KBM-7 (cell line): ENCODE measurements around the gene NAP1L5.
A peak's percentile ranks its signal among the peaks of the same experiment; 100 is the strongest.

Experiments used
- DNase-seq: peaks from one replicate; pipeline ENCODE4 v3.0.0-alpha.2; 2015
- in situ Hi-C: fragments of 300-500 bp; cut with MboI; formaldehyde crosslinking; loops from 2 replicates; pipeline ENCODE4 v1.14.3; 2020; ENCODE audit warnings: low sequenced_read_pairs, low pct_unique_long_range_greater_than_20kb, mixed read lengths

NAP1L5 gene

GRCh38 chr4:88697588-88698329 lies at the start of gene NAP1L5:
NAP1L5 (minus strand) TSS chr4:88697829; CDS start chr4:88697754, 75 bp downstream.
- DNase-seq = peak; percentile 84
- in situ Hi-C loops = no loop called here

GRCh38 chr4:88747351-88747750 lies 49.7 kb upstream of the NAP1L5 start:
- DNase-seq = no peak
- in situ Hi-C loops = no loop called here

GRCh38 chr4:88746206-88746605 lies 48.6 kb upstream of the NAP1L5 start:
- DNase-seq = no peak
- in situ Hi-C loops = no loop called here

- DNase-seq = no peak
- in situ Hi-C loops = no loop called here
Measured at GRCh38 chr4:88745581-88746163, 48.0 kb upstream of the NAP1L5 start.

GRCh38 chr4:88745175-88745574 lies 47.5 kb upstream of the NAP1L5 start:
- DNase-seq = no peak
- in situ Hi-C loops = no loop called here

GRCh38 chr4:88744609-88745008 lies 47.0 kb upstream of the NAP1L5 start:
- in situ Hi-C loops = no loop called here
- DNase-seq = no peak

- in situ Hi-C loops = no loop called here
- no peak for DNase-seq
Measured at GRCh38 chr4:88743696-88744095, 46.1 kb upstream of the NAP1L5 start.

GRCh38 chr4:88742561-88742960 lies 44.9 kb upstream of the NAP1L5 start:
- in situ Hi-C loops = no loop called here
- DNase-seq = no peak

- no peak for DNase-seq
- in situ Hi-C loops = no loop called here
Measured at GRCh38 chr4:88738180-88738579, 40.6 kb upstream of the NAP1L5 start.

GRCh38 chr4:88737307-88737941 lies 39.8 kb upstream of the NAP1L5 start:
- peak; percentile 8 for DNase-seq
- in situ Hi-C loops = no loop called here

GRCh38 chr4:88736264-88736663 lies 38.6 kb upstream of the NAP1L5 start:
- DNase-seq = no peak
- in situ Hi-C loops = no loop called here

GRCh38 chr4:88735564-88735963 lies 37.9 kb upstream of the NAP1L5 start:
- in situ Hi-C loops = no loop called here
- no peak for DNase-seq

GRCh38 chr4:88734403-88734949 lies 36.8 kb upstream of the NAP1L5 start:
- in situ Hi-C loops = no loop called here
- no peak for DNase-seq

GRCh38 chr4:88732714-88733368 lies 35.2 kb upstream of the NAP1L5 start:
- no peak for DNase-seq
- in situ Hi-C loops = no loop called here

- DNase-seq = no peak
- in situ Hi-C loops = no loop called here
Measured at GRCh38 chr4:88731381-88731780, 33.8 kb upstream of the NAP1L5 start.

GRCh38 chr4:88730811-88731210 lies 33.2 kb upstream of the NAP1L5 start:
- in situ Hi-C loops = no loop called here
- DNase-seq = no peak

- in situ Hi-C loops = no loop called here
Measured at GRCh38 chr4:88729146-88729760, 31.6 kb upstream of the NAP1L5 start.

GRCh38 chr4:88728146-88728545 lies 30.5 kb upstream of the NAP1L5 start:
- no peak for DNase-seq
- in situ Hi-C loops = no loop called here

More at GRCh38 chr4:88729146-88729760, 31.6 kb upstream of the NAP1L5 start:
- no peak for DNase-seq

GRCh38 chr4:88725986-88726385 lies 28.4 kb upstream of the NAP1L5 start:
- DNase-seq = no peak
- in situ Hi-C loops = no loop called here
